A549 (cell line): ENCODE measurements around the gene ATP13A4. TPM values are rescaled to one million over a fixed set of nuclear protein-coding genes. Genes with fewer than 3 reads are reported as not detected.

ENCODE experiments used
- polyA plus RNA-seq, 4 experiments: library from polyadenylated mRNA; depleted of rRNA in 3 of 4; stranded (reverse); fragments of >200 nt; fragmentation: RNase III in 1 of 4; extraction: RNeasy Plus Mini Kit Qiagen cat#74134 plus additional on column Dnase treatment in 1 of 4; gene quantifications; 2 replicates in 3 of 4; 3 replicates in 1 of 4; pipeline ENCODE4 v1.2.3, GENCODE V29; 2011 to 2017

Gene ATP13A4
- polyA plus RNA-seq, 2 of the 4 experiments (the other 2 are of a cell fraction), result 0.09 to 0.10 TPM

Other genes with a start within 250 kb of the ATP13A4 start
- not detected in 2 replicates for gene ATP13A5, start 176.1 kb downstream of the ATP13A4 start, polyA plus RNA-seq (2011; rRNA removed)
- not detected in 3 replicates for gene ATP13A5, start 176.1 kb downstream of the ATP13A4 start, polyA plus RNA-seq (2017; fragmentation: RNase III; extraction: RNeasy Plus Mini Kit Qiagen cat#74134 plus additional on column Dnase treatment)
- gene OPA1, start 38.3 kb upstream of the ATP13A4 start, polyA plus RNA-seq (2011; rRNA removed), result 50.4 and 54.4 TPM in 2 replicates
- 29.6 to 36.4 TPM (median 31.7 TPM) in 3 replicates for gene OPA1, start 38.3 kb upstream of the ATP13A4 start, polyA plus RNA-seq (2017; fragmentation: RNase III; extraction: RNeasy Plus Mini Kit Qiagen cat#74134 plus additional on column Dnase treatment)